DOHH2 (cell line): ENCODE results near the gene SUMO4.

Experiments
- H3F3A ChIP-seq: fragments of 200-600 bp; sonication (generic), shearing (Covaris generic); 2 replicates; pipeline ENCODE4 v1.6.0; 2016; ENCODE audit warnings: antibody characterized with exemption, mild to moderate bottlenecking; ENCODE audit not compliant: control insufficient read depth, insufficient read depth
- H3K27ac ChIP-seq: fragments of 200-600 bp; sonication (generic); 2 replicates; pipeline ENCODE4 v1.5.1; 2014; ENCODE audit warnings: low read depth, mild to moderate bottlenecking, low read length, moderate library complexity
- H3K27me3 ChIP-seq: fragments of 200-600 bp; sonication (generic); 2 replicates; pipeline ENCODE4 v1.6.1; 2014; ENCODE audit warnings: mild to moderate bottlenecking, low read length, mixed read lengths; ENCODE audit not compliant: control insufficient read depth
- H3K36me3 ChIP-seq: fragments of 200-600 bp; sonication (generic); 2 replicates; pipeline ENCODE4 v1.6.1; 2014; ENCODE audit warnings: mild to moderate bottlenecking, low read length, moderate library complexity, mixed read lengths; ENCODE audit not compliant: control insufficient read depth
- H3K4me1 ChIP-seq: fragments of 200-600 bp; sonication (generic); 2 replicates; pipeline ENCODE4 v1.6.1; 2014; ENCODE audit warnings: mild to moderate bottlenecking, low read length, mixed read lengths; ENCODE audit not compliant: control insufficient read depth
- H3K4me2 ChIP-seq: fragments of 200-600 bp; sonication (generic); 2 replicates; pipeline ENCODE4 v1.6.0; 2014; ENCODE audit warnings: mild to moderate bottlenecking, low read length, moderate library complexity
- H3K4me3 ChIP-seq: fragments of 200-600 bp; sonication (generic); 2 replicates; pipeline ENCODE4 v1.5.1; 2014; ENCODE audit warnings: mild to moderate bottlenecking, low read length, mixed read lengths
- H3K79me2 ChIP-seq: fragments of 200-600 bp; sonication (generic); 2 replicates; pipeline ENCODE4 v1.6.1; 2014; ENCODE audit warnings: mild to moderate bottlenecking, low read length, mixed read lengths; ENCODE audit not compliant: control insufficient read depth
- H3K9me2 ChIP-seq: fragments of 200-600 bp; sonication (generic); replicated peaks from 2 replicates; pipeline ENCODE4 v1.6.1; 2014; ENCODE audit warnings: mild to moderate bottlenecking, low read length, mixed read lengths; ENCODE audit not compliant: control insufficient read depth
- H3K9me3 ChIP-seq: fragments of 200-600 bp; sonication (generic); 2 replicates; pipeline ENCODE4 v1.6.1; 2014; ENCODE audit warnings: antibody characterized with exemption, low read length, mixed read lengths; ENCODE audit not compliant: control insufficient read depth, insufficient read depth
- H4K20me1 ChIP-seq: fragments of 200-600 bp; sonication (generic); 2 replicates; pipeline ENCODE4 v1.6.0; 2014; ENCODE audit warnings: low read depth, mild to moderate bottlenecking, antibody characterized with exemption, low read length, moderate library complexity; ENCODE audit not compliant: control insufficient read depth, insufficient read depth
- EZH2phosphoT487 ChIP-seq: fragments of 200-600 bp; sonication (generic); IDR thresholded peaks from 2 replicates; pipeline ENCODE4 v1.6.1; 2017; ENCODE audit warnings: borderline replicate concordance, mild to moderate bottlenecking, antibody characterized with exemption, low read length, moderate library complexity, mixed read lengths
- TF ChIP-seq, protein P1 (sequence below): fragments of 200-600 bp; sonication (generic); IDR thresholded peaks from one replicate; pipeline ENCODE4 v1.5.1; 2014; ENCODE audit warnings: antibody characterized with exemption, mild to moderate bottlenecking, low read depth, low read length; ENCODE audit not compliant: poor library complexity, severe bottlenecking

Gene SUMO4

DNA sequence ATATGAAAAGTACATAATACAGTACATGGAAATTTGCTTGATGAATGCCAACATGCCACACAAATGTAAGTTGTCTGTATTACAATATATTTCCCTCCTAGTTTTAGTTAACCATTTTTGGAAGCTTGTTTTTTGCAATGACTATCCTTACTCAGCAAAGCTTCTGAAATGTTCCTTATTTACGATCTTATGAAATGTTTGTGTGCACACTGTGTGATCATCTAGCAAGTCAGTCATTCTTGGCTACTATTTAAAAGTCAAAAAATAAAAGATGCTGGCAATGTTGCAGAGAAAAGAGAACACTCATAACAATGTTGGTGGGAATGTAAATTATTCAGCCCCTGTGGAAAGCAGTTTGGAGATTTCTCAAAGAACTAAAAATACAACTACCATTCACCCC is 33.8 kb downstream of the SUMO4 start:
- no peaks in the 10 kb centered on the region for H3K27me3 ChIP-seq
- no peaks in the 10 kb centered on the region for H3K36me3 ChIP-seq
- no peak overlapping the region for H3K27ac ChIP-seq
- TF ChIP-seq, protein P1, sequence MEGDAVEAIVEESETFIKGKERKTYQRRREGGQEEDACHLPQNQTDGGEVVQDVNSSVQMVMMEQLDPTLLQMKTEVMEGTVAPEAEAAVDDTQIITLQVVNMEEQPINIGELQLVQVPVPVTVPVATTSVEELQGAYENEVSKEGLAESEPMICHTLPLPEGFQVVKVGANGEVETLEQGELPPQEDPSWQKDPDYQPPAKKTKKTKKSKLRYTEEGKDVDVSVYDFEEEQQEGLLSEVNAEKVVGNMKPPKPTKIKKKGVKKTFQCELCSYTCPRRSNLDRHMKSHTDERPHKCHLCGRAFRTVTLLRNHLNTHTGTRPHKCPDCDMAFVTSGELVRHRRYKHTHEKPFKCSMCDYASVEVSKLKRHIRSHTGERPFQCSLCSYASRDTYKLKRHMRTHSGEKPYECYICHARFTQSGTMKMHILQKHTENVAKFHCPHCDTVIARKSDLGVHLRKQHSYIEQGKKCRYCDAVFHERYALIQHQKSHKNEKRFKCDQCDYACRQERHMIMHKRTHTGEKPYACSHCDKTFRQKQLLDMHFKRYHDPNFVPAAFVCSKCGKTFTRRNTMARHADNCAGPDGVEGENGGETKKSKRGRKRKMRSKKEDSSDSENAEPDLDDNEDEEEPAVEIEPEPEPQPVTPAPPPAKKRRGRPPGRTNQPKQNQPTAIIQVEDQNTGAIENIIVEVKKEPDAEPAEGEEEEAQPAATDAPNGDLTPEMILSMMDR: no peak
- TF ChIP-seq EZH2phosphoT487: no peak
- no peaks in the 10 kb centered on the region for H3K9me3 ChIP-seq
- H4K20me1 ChIP-seq: no peaks in the 10 kb centered on the region
- no peak overlapping the region for H3K4me3 ChIP-seq
- no peaks in the 10 kb centered on the region for H3K9me2 ChIP-seq
- H3K79me2 ChIP-seq: no peaks in the 10 kb centered on the region
- peaks cover 12% of the 10 kb centered on the region for H3K4me1 ChIP-seq
- H3K4me2 ChIP-seq: no peak overlapping the region
- no peaks in the 10 kb centered on the region for H3F3A ChIP-seq

GRCh38 chr6:149435919-149436586 is 36.0 kb downstream of the SUMO4 start:
- no peak overlapping the region for H3K4me2 ChIP-seq
- H3K27me3 ChIP-seq: no peaks in the 10 kb centered on the region
- no peaks in the 10 kb centered on the region for H3K9me2 ChIP-seq
- H3F3A ChIP-seq: no peaks in the 10 kb centered on the region
- no peaks in the 10 kb centered on the region for H3K79me2 ChIP-seq
- no peak overlapping the region for H3K27ac ChIP-seq
- no peaks in the 10 kb centered on the region for H4K20me1 ChIP-seq
- no peaks in the 10 kb centered on the region for H3K9me3 ChIP-seq
- H3K36me3 ChIP-seq: no peaks in the 10 kb centered on the region
- no peak for TF ChIP-seq EZH2phosphoT487
- TF ChIP-seq, protein P1: no peak
- H3K4me1 ChIP-seq: peaks cover 12% of the 10 kb centered on the region
- no peak overlapping the region for H3K4me3 ChIP-seq

GRCh38 chr6:149436647-149437046 is 36.6 kb downstream of the SUMO4 start:
- Histone ChIP-seq H4K20me1 (no peaks in the 10 kb centered on the region), H3K4me3 (no peak overlapping the region), H3K27me3 (no peaks in the 10 kb centered on the region), H3K9me2 (no peaks in the 10 kb centered on the region), H3K36me3 (no peaks in the 10 kb centered on the region), H3K27ac (no peak overlapping the region), H3K4me1 (peaks cover 12% of the 10 kb centered on the region), H3K79me2 (no peaks in the 10 kb centered on the region), H3K4me2 (no peak overlapping the region), H3K9me3 (no peaks in the 10 kb centered on the region), H3F3A (no peaks in the 10 kb centered on the region)
- TF ChIP-seq EZH2phosphoT487: no peak
- TF ChIP-seq, protein P1: no peak
